SK-N-MC (cell line): ENCODE data around the gene EID1.

ENCODE experiments used
- DNase-seq: peaks from one replicate; pipeline ENCODE4 v3.0.0-alpha.2; 2011; ENCODE audit warnings: low read depth, low spot score
- H3K27ac ChIP-seq: fragments of 200-600 bp; sonication (generic); 2 replicates; pipeline ENCODE4 v1.5.1; 2016; ENCODE audit warnings: mixed run types
- H3K36me3 ChIP-seq: fragments of 200-600 bp; sonication (generic); 2 replicates; pipeline ENCODE4 v1.6.1; 2017; ENCODE audit warnings: antibody characterized with exemption, low read length, mixed read lengths; ENCODE audit not compliant: insufficient read depth
- H3K4me3 ChIP-seq: fragments of 200-600 bp; sonication (generic); 2 replicates; pipeline ENCODE4 v1.5.1; 2016
- H3K9ac ChIP-seq: fragments of 200-600 bp; sonication (generic); 2 replicates; pipeline ENCODE4 v1.8.0; 2017; ENCODE audit warnings: mixed run types, mixed read lengths; ENCODE audit not compliant: insufficient read length
- H3K9me3 ChIP-seq: fragments of 200-600 bp; sonication (generic); 2 replicates; pipeline ENCODE4 v1.6.1; 2017; ENCODE audit warnings: low read depth, mild to moderate bottlenecking, antibody characterized with exemption, low read length, moderate library complexity, mixed read lengths
- EZH2 ChIP-seq: fragments of 200-600 bp; sonication (generic); IDR thresholded peaks from one replicate; pipeline ENCODE4 v1.6.1; 2017; ENCODE audit warnings: antibody characterized with exemption
- FOXP2 ChIP-seq: optimal IDR thresholded peaks from 2 replicates; pipeline ENCODE3; 2011; ENCODE audit warnings: mild to moderate bottlenecking, moderate library complexity; ENCODE audit not compliant: insufficient read depth; ENCODE audit errors: extremely low read length, control extremely low read depth
- POLR2AphosphoS5 ChIP-seq: IDR thresholded peaks from 2 replicates; pipeline ENCODE4 v1.6.1; 2012; ENCODE audit warnings: mild to moderate bottlenecking, low read depth, low read length, borderline replicate concordance

The EID1 gene

DNA sequence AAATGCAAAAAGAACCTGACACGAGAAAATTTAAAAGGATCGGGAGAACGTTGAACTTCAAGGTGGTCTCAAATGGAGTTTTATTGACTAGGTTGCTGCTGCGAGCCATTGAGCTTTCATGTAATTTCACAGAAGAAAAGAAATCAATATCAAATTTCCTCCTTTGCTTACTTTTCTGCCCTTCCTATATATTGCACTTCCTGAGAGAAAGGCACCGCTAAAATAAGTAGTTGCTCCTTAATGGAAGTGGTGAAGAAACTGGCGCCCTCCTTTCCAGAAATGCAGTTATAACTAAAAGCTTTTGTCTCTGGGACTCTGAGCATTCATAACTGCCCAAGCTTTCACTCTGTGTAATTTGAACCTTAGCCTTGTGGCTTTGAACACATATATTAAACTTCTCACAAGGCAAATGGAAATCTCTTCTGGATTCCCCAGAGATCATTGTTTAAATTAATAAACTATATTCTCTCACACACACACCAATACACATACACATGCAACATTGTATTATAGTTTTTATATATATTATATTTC, 13.4 kb downstream of the EID1 start:
- H3K4me3 ChIP-seq: no peak overlapping the region
- H3K36me3 ChIP-seq: no peaks in the 10 kb centered on the region
- no peak for TF ChIP-seq POLR2AphosphoS5
- TF ChIP-seq EZH2: no peak
- no peak for TF ChIP-seq FOXP2
- no peak overlapping the region for H3K9ac ChIP-seq
- no peaks in the 10 kb centered on the region for H3K9me3 ChIP-seq
- H3K27ac ChIP-seq: no peak overlapping the region
- no peak for DNase-seq

DNA sequence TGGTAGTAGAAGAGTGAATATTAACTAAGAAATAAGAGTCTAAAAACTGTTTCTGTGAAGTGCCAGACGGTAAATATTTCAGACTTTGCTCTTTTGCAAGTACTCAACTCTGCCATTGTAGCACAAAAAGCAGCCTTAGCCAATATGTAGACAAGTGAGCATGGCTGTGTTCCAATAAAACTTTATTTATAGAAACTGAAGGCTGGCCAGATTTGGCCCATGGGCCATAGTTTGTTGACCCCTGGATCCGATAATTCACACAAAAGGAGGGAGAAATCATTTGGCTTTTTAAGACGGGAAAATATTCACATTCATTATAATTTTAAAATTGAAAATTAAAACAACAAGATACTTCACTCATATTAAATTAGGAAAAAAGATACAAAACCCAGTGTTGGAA, 15.4 kb downstream of the EID1 start:
- H3K36me3 ChIP-seq: no peaks in the 10 kb centered on the region
- no peak overlapping the region for H3K9ac ChIP-seq
- DNase-seq: no peak
- TF ChIP-seq POLR2AphosphoS5 (no peak), FOXP2 (no peak), EZH2 (no peak)
- no peak overlapping the region for H3K27ac ChIP-seq
- no peaks in the 10 kb centered on the region for H3K9me3 ChIP-seq
- no peak overlapping the region for H3K4me3 ChIP-seq

DNA sequence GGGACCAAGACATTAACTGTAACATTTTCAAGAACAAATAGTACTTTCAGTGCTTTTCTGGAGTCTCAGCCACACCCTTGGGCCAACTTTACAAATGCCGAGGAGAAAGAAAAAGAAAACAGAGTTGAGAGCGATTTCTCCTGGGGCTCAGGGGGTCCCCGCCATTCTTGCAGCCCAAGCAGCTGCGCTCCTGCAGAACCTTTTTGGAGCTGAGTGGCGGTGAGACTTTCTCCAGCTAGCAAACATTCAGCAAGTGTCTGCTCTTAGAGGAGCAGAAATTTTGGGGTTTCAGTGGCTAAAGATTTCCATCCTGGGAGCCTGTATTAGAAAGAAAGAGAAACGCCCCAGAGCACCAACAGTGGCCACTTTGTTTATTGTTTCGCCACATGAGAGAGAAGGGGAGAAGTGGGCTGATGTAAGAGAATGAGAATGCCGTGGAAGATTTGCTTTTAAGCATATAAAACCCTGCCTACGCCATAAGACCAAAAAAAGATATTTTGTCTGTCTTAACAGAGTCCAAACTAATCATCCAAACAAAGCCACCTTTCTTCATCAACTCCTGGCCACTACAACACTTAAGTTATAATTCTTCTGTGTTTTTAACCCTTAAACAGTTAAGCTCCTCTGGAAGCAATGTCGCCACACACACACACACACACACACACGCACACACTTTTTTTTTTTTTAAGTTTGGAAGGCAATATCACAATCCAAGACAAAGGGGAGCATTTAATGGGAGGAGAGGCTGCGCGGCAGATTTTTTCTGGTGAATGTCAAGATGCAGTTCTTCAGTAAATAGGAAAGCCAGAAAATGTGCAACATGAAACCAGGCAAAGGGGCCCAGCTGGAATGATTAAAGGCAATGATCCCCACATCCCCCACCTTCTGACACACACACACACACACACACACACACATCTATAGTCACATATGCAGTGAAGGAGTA, 19.2 kb downstream of the EID1 start:
- Histone ChIP-seq H3K4me3 (no peak overlapping the region), H3K9ac (no peak overlapping the region), H3K9me3 (no peaks in the 10 kb centered on the region), H3K27ac (no peak overlapping the region), H3K36me3 (no peaks in the 10 kb centered on the region)
- DNase-seq: no peak
- TF ChIP-seq POLR2AphosphoS5 (no peak), FOXP2 (no peak), EZH2 (no peak)

DNA sequence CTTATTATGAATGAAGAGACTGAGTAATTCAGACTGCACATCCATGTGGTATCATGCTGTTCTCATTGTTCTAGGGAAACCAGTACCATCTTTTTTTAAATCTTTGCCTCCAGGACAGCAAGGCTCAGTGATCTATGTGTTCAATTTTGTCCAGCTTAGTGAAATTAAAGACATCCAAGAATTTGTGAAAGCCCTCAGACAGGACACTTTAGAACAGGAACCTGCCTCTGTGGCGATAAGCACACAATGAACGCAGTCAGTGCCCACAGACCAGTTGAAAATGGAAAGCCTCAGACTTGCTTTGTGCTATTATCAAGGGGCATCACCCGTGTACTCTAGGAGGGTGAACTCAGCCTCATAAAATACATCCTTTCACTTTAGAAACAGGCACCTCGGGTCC, 20.1 kb downstream of the EID1 start:
- Histone ChIP-seq H3K9ac (no peak overlapping the region), H3K27ac (no peak overlapping the region), H3K9me3 (no peaks in the 10 kb centered on the region), H3K4me3 (no peak overlapping the region), H3K36me3 (no peaks in the 10 kb centered on the region)
- no peak for DNase-seq
- no peak for TF ChIP-seq FOXP2
- no peak for TF ChIP-seq POLR2AphosphoS5
- no peak for TF ChIP-seq EZH2

GRCh38 chr15:48898446-48898845, 20.5 kb downstream of the EID1 start:
- TF ChIP-seq EZH2: no peak
- TF ChIP-seq POLR2AphosphoS5: no peak
- no peak for TF ChIP-seq FOXP2
- no peaks in the 10 kb centered on the region for H3K9me3 ChIP-seq
- H3K4me3 ChIP-seq: no peak overlapping the region
- H3K9ac ChIP-seq: no peak overlapping the region
- DNase-seq: no peak
- no peaks in the 10 kb centered on the region for H3K36me3 ChIP-seq
- no peak overlapping the region for H3K27ac ChIP-seq

DNA sequence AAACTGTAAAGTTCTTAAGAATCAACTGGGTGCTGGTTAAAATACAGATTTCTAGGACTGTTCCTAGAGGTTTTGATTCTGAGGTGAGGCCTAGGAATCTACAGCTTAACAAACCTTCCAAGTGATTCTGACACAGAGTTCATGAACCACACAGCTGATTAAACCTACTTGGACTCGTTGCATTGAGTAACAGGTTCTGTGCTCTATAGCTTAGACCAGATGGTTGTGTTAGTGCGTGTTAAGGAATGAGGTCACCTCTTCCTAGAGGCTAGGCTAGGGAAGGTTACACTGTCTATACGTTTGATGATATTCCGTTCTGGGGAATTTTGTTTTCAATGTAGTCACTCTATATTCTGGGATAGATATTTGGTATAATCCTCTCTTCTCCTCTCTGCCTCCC, 21.9 kb downstream of the EID1 start:
- H3K36me3 ChIP-seq: no peaks in the 10 kb centered on the region
- no peak overlapping the region for H3K9ac ChIP-seq
- no peaks in the 10 kb centered on the region for H3K9me3 ChIP-seq
- TF ChIP-seq FOXP2: no peak
- TF ChIP-seq POLR2AphosphoS5: no peak
- no peak for TF ChIP-seq EZH2
- H3K4me3 ChIP-seq: no peak overlapping the region
- no peak for DNase-seq
- no peak overlapping the region for H3K27ac ChIP-seq

DNA sequence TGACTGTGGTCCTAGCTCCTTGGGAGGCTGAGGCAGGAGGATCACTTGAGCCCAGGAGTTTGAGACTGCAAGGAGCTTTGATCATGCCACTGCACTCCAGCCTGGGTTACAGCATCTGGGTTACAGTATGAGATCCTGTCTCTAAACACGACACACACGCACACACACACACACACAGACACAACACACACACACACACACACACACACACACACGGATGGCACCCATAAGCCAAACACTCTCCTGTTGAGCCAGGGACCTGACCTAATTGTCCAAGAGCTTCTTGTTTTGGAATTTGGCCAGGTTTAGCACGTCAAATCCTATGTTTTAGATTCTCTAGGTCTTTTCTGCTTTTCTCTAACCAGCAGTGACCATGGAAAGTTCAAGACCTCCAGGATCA, 26.8 kb downstream of the EID1 start:
- no peak for DNase-seq
- Histone ChIP-seq H3K27ac (no peak overlapping the region), H3K36me3 (no peaks in the 10 kb centered on the region), H3K9ac (no peak overlapping the region), H3K4me3 (no peak overlapping the region), H3K9me3 (no peaks in the 10 kb centered on the region)
- TF ChIP-seq EZH2 (no peak), FOXP2 (no peak), POLR2AphosphoS5 (no peak)

DNA sequence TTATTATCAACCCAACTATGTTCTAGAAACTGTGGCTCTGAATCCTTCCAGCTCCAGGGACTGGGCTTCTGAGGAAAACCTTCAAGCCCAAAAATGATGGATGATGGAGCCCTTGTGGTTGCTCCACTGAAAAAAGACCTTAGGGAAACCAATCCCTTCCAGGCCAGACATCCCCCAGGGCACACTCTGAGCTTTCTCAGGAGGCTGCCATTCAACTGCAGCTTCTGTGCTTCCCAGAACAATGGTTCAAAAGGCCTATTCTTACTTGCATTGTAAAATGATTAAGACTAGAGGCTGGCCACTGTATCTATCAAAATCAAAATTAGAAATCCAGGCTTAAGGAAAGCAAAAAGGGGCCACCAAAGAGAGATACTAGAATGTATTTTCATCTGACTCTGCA, 27.3 kb downstream of the EID1 start:
- H3K9me3 ChIP-seq: no peaks in the 10 kb centered on the region
- TF ChIP-seq FOXP2 (no peak), EZH2 (no peak), POLR2AphosphoS5 (no peak)
- no peak for DNase-seq
- H3K4me3 ChIP-seq: no peak overlapping the region
- no peak overlapping the region for H3K9ac ChIP-seq
- H3K36me3 ChIP-seq: no peaks in the 10 kb centered on the region
- H3K27ac ChIP-seq: no peak overlapping the region
